Middle frontal gyrus (tissue), 1 donor: ENCODE results near the gene CCDC8.
"Not testable (repeated sequence)": the region's sequence is repeated elsewhere in the genome, so short reads cannot be mapped to it uniquely, and the experiment has no call there.

Experiments
- DNase-seq: peaks from one replicate; pipeline ENCODE4 v3.0.0-alpha.2; 2015; ENCODE audit warnings: low spot score; ENCODE audit errors: extremely low spot score

Gene CCDC8

DNA sequence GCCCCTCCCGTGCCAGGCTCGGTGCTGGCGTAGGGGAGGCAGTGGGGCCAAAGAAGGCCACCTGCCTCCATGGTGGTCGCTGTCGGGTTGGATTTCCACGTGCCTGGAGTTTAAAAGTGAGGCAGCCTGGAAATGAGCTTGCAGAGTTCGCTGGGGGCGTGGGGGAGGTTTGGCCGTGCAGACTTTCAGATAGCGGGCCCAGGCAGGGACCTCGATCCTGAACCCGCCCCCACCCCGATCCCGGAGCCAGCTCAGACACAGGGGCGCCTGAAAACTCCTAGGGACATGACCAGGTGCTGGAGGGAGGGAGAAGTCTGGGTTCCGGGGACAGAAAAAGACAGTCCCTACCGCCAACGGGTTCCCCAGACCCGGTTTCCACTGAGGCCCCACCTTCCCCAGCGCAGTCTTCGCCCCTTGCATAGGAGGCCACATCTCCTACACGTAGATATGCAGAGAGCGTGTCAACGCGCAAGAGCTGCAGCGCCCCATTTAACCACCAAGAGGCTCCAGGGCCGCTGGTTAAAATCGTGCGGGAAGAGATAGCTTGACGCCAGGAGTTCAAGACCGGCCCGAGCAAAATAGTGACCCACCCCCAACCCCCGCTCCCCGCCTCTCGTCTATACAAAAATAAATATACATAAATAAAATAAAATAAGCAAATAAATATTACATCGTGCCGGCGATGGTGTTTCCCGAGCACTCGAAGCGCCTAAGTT is 8.5 kb downstream of the CCDC8 start:
- DNase-seq, result no peak

DNA sequence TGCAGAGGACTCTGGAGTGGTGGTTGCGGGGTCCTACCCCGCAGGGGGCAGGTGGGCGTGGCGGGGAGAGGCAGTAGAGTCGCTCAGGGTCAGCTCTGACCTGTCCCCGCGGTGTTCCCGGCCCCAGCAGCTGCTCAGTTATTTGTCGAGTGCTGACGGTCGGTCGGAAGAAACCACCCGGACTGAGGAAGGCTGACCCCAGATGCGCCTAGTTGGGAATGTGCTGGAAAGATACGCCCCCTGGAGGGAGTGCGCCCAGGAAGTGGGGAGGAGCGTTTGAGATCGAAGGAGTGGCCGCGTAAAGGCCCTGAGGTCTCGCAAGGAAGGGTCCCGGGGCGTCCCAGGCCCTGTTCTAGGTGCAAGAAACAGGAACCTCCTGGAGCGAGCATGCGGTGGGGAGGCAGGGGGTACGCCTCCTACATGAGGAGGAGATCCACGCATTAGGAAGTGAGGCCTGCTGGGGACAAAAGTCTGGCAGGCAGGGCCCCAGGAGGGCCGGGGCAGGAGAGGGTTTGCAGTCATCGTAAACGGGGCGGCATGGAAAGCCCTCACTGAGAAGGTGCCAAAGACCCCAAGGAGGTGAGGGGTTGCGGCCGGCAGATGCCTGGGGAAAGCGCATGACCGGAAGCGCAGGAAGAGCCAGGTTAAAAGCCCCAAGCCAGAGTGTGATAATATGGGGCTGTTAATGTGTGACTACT is 9.2 kb downstream of the CCDC8 start:
- no peak for DNase-seq

DNA sequence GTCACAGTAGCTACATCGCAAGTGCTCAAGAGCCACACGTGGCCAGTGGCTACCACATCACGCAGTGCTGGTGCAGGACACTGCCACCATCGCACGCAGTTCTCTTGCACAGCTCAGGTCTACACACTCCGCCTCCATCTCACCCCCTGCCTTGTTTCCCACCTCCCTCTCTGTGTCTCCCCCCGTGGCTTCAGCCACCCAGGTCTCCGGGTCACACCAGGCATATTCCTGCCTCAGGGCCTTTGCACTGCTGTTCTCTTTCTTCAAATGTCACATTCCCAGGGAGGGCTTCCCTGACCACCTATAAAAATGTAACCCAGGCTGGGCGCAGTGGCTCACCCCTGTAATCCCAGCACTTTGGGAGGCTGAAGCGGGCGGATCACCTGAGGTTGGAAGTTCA is 10.6 kb downstream of the CCDC8 start:
- no peak for DNase-seq

DNA sequence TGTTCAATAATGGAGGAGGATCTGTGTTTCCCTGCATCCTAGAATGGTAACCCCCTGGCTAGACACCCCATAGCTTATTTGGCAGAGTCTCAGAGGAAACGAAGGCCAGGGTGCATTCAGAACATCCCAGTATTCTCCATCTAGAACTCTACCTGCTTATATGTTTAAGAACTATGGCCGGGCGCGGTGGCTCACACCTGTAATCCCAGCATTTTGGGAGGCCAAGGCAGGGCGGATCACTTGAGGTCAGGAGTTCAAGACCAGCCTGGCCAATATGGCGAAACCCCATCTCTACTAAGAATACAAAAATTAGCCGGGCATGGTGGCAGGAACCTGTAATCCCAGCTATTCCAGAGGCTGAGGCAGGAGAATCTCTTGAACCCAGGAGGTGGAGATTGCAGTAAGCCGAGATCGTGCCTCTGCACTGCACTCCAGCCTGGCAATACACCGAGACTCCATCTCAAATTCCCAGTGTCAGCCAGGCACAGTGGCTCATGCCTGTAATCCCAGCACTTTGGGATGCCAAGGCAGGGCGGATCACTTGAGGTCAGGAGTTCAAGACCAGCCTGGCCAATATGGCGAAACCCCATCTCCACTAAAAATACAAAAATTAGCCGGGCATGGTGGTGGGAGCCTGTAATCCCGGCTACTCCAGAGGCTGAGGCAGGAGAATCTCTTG is 15.4 kb downstream of the CCDC8 start:
- not testable (repeated sequence) for DNase-seq

DNA sequence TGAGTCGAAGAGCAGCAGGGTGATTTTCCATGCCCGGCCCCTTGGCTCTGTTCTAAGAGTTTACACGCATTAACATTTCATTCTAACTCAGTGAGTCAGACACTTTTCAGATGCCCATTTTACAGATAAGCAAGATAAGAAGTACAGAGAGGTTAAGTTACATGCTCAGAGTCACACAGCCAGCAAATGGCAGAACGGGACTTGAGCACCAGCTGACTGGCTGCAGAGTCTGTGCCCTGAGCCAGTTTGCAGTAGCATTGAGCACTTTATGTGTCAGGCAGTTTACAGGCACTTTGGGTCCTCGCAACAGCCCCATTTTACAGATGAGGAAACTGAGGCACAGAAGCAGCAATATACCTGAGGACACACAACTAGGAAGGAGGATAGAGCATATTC is 19.0 kb downstream of the CCDC8 start:
- no peak for DNase-seq

- DNase-seq, result no peak
Measured at GRCh38 chr19:46393456-46394401, 19.6 kb downstream of the CCDC8 start.

DNA sequence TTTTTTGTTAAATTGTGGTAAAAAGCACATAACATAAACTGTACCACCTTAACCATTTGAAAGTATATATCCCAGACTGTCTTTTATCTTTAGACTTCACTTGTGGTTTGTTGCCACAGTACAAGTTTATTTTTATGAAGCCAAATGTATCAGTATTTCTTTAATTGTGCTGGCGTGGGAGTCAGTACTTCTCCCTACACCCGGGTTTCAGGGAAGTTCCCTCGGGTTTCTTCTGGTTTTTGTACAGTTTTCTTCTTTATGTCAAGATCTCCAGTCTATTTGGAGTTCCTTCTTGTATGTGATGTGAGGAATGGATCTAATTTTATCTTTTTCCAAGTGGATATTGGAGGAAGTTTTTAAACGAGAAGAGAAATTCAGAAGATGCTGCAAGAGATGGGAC is 20.5 kb downstream of the CCDC8 start:
- DNase-seq, result no peak

GRCh38 chr19:46392252-46392801 is 21.0 kb downstream of the CCDC8 start:
- no peak for DNase-seq

DNA sequence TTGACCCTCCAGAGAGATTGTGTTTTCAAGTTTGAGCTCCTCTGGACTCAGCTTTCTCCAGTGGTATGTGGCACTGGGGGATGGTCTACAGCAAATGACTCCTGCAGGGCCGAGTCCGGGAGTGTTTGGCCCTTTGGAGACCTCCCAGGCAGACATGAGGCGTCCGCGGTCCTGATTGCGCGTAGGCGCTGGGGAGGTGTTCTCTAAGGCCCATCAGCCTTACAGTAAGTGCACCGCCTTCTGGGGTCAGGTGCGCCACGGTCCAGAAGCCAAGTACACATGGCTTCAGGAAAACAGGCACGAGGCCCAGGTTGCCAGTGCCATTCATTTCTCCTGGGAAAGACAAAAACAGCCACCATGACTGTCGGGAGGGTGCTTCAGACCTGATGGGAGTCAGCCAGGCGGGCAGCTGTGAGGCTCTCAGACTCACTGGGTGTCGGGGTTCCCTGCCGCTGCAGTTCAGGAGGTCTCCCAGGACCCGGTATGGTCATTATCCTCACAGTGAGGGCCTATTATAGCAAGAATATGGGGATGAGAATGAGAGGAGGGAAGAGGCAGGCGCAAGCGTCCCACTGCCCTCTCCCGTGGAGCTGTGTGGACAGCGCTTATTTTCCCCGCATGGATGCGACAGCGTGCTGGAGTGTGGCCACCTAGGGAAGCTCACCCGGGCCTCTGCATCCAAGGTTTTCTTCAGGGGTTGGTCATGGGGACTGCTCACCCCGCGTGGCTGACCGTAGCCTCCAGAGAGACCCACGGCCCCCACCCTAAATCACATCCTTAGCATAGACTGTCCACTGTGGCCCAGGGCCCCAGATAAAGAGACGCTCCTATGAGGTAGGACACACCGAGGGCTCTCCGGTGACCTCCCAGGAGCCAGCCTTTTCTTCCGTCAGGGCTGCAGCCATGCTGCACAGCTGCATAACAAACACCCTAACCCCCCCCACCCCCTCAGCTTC is 21.8 kb downstream of the CCDC8 start:
- no peak for DNase-seq

GRCh38 chr19:46390866-46391265 is 22.5 kb downstream of the CCDC8 start:
- DNase-seq, result no peak

GRCh38 chr19:46390121-46390858 is 23.1 kb downstream of the CCDC8 start:
- DNase-seq, result no peak

GRCh38 chr19:46388311-46389095 is 24.9 kb downstream of the CCDC8 start:
- DNase-seq, result no peak

GRCh38 chr19:46387713-46388130 is 25.6 kb downstream of the CCDC8 start:
- DNase-seq, result no peak

DNA sequence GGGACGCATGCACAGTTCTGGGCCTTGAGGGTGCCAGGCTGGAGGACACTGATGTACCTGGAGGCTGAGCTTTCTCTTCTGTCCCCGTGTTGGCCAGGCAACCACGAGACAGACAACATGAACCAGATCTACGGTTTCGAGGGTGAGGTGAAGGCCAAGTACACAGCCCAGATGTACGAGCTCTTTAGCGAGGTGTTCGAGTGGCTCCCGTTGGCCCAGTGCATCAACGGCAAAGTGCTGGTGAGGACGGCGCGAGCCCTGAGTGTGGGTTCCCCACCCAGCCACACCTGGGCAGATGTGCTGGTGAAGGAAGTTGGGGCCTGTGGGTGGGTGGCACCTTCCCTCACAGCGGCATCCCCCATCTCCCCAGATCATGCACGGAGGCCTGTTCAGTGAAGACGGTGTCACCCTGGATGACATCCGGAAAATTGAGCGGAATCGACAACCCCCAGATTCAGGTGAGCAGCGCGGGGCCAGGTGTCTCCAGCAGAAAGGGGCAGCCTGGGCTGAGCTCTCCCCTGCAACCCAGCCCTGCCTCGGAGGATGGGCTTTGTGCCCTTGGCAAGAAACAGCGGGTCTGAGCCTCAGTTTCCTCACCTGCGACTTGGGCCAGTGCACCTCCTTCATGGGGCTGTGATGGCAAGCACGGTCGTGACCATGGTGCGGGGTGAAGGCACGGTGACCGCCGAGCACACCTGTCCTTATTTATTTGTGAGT is 26.2 kb downstream of the CCDC8 start:
- DNase-seq, result no peak

DNA sequence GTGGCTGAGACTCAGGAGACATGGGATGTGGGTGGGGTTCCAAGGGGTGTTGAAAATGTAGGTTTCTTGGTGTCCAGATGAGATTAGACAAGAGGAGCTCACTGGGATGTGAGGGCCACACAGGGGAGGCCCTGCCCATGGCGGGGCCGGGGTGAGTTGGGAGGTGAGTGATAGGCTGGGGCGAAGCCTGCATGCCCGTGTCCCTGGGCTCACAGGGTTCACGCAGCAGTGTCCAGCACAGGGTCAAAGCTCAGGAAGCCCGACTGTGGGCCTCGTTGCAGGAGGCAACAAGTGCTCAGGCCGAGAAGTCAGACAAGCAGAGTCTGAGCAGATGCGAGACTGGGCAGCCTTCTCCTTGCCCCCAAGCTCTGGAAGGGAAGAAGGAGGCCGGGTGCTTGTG is 27.2 kb downstream of the CCDC8 start:
- no peak for DNase-seq

DNA sequence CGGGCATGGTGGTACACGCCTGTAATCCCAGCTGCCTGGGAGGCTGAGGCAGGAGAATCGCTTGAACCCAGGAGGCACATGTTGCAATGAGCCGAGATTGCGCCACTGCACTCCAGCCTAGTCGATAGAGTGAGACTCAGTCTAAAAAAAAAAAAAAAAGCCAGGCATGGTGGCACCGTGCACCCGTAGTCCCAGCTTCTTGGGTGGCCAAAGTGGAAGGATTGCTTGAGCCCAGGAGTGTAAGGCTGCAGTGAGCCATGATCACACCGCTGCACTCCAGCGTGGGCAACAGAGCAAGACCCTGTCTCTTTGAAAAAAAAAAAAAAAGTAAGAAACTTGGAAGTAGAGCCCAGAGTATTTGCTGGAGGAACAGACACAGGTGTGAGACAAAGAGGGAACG is 27.7 kb downstream of the CCDC8 start:
- no peak for DNase-seq

DNA sequence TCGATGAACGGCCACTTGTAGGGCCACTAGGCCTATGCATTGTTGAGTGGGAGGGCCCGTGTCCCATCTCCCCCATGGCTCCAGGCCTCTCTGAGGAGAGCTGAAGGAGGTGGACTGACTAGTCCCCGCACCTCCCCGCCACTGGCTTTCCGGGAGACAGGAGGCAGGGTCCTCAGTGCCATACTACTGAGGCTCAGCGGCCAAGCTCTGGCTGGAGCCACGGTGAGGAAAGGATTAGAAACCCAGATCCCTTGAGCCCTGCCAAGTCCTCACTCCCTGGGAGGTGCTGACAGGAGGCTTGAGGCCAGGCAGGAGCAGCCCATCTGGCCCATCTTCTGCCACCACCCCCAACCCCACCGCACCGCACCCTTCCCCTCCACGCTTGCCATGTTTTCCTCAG is 29.0 kb downstream of the CCDC8 start:
- DNase-seq, result no peak

- no peak for DNase-seq
Measured at GRCh38 chr19:46383846-46384245, 29.5 kb downstream of the CCDC8 start.
